ENCODE data around the gene SURF4. TPM values are rescaled to one million over a fixed set of nuclear protein-coding genes. Genes with fewer than 3 reads are reported as not detected.

SURF4 gene
- total and polyA plus RNA-seq, 2 of the 13 experiments (the other 11 are each of a cell fraction or from before 2014, with no cell fraction given), result 220 to 265 TPM

GRCh38 chr9:133417541-133418461 is 41.9 kb upstream of the SURF4 start, which contains the start of gene REXO4 (continued):
- TF ChIP-seq ZNF691 (CRISPR knock-in tag; IDR thresholded peaks at IDR 0.05; ENCODE audit: borderline replicate concordance, low read depth), result peak; percentile 61; the same call in 1 of the 2 replicates
- no peak for TF ChIP-seq ZBTB8A (CRISPR knock-in tag; IDR thresholded peaks at IDR 0.05; ENCODE audit: borderline replicate concordance, low read depth)
- peak; percentile 94 for TF ChIP-seq ETV5 (CRISPR knock-in tag; IDR thresholded peaks at IDR 0.05; ENCODE audit: borderline replicate concordance)
- TF ChIP-seq ZNF367 (CRISPR knock-in tag; IDR thresholded peaks at IDR 0.05; ENCODE audit: borderline replicate concordance), result peak; percentile 61; the same call in 1 of the 2 replicates
- TF ChIP-seq ZNF687 (CRISPR knock-in tag; IDR thresholded peaks at IDR 0.05), result peak; percentile 95
- TF ChIP-seq SP2 (CRISPR knock-in tag; IDR thresholded peaks at IDR 0.05), result peak; percentile 64
- TF ChIP-seq KDM5A (IDR thresholded peaks at IDR 0.05; ENCODE audit: borderline replicate concordance, low read length), result peak; percentile 98
- no peak for TF ChIP-seq E2F5 (CRISPR knock-in tag; conservative IDR thresholded peaks at IDR 0.05)
- peak; percentile 85 for TF ChIP-seq MXD3 (CRISPR knock-in tag; IDR thresholded peaks at IDR 0.05)
- TF ChIP-seq ETV6 (CRISPR knock-in tag; conservative IDR thresholded peaks at IDR 0.05), result peak; percentile 94
- peak; percentile 26; the same call in 1 of the 2 replicates for TF ChIP-seq NCOR1 (IDR thresholded peaks at IDR 0.05; ENCODE audit: borderline replicate concordance, low read length)
- TF ChIP-seq ETS1 (CRISPR knock-in tag; IDR thresholded peaks at IDR 0.05), result no peak
- no peak for TF ChIP-seq ZNF549 (CRISPR knock-in tag; IDR thresholded peaks at IDR 0.05)
- TF ChIP-seq TMF1 (CRISPR knock-in tag; IDR thresholded peaks at IDR 0.05; ENCODE audit: low read depth), result no peak
- no peak for TF ChIP-seq ZNF333 (CRISPR knock-in tag; IDR thresholded peaks at IDR 0.05; ENCODE audit: borderline replicate concordance)
- TF ChIP-seq ZNF883 (CRISPR knock-in tag; IDR thresholded peaks at IDR 0.05; ENCODE audit: not compliant biosample characterization), result peak; percentile 57
- 0 out of 2 replicates have a peak, but pooled peaks have one; percentile 37 for TF ChIP-seq ZBTB44 (CRISPR knock-in tag; IDR thresholded peaks at IDR 0.05)
